Stimulated activated memory B cell treated with anti-CD40 and anti-IgM and Interleukin-4, amounts not matched to agents 10 μg/mL and 1 μg/mL and 100 μg/mL, for 72 hours (primary cell): ENCODE results near the gene BTG2.

Experiments
- ATAC-seq: fragments of 150-1000 bp; cut with Tn5 transposase; 2 replicates; pipeline ENCODE4 v1.10.0; 2021
- H3K27ac Mint-ChIP-seq: one replicate; pipeline ENCODE4 v1.8.0; 2022; ENCODE audit warnings: mild to moderate bottlenecking, mixed read lengths
- H3K27me3 Mint-ChIP-seq: one replicate; pipeline ENCODE4 v1.8.0; 2022; ENCODE audit warnings: mixed read lengths
- H3K36me3 Mint-ChIP-seq: one replicate; pipeline ENCODE4 v1.8.0; 2022; ENCODE audit warnings: mixed read lengths
- H3K4me1 Mint-ChIP-seq: one replicate; pipeline ENCODE4 v1.8.0; 2022; ENCODE audit warnings: mixed read lengths
- H3K4me3 Mint-ChIP-seq: one replicate; pipeline ENCODE4 v1.8.0; 2022; ENCODE audit warnings: mild to moderate bottlenecking, moderate library complexity, mixed read lengths
- H3K9me3 Mint-ChIP-seq: one replicate; pipeline ENCODE4 v1.8.0; 2022; ENCODE audit warnings: mixed read lengths

BTG2 gene

GRCh38 chr1:203283597-203283996 lies 21.7 kb upstream of the BTG2 start:
- Mint-ChIP-seq H3K9me3 (peaks cover 4% of the 10 kb centered on the region), H3K4me1 (peaks cover 78% of the 10 kb centered on the region), H3K27ac (peak overlapping the region; percentile 88), H3K4me3 (no peak overlapping the region), H3K27me3 (no peaks in the 10 kb centered on the region), H3K36me3 (no peaks in the 10 kb centered on the region)
- no peak for ATAC-seq

- Mint-ChIP-seq H3K4me3 (no peak overlapping the region), H3K36me3 (no peaks in the 10 kb centered on the region), H3K9me3 (peaks cover 4% of the 10 kb centered on the region), H3K4me1 (peaks cover 81% of the 10 kb centered on the region), H3K27ac (peak overlapping the region; percentile 88), H3K27me3 (no peaks in the 10 kb centered on the region)
- no peak for ATAC-seq
Measured at GRCh38 chr1:203284411-203285123, 20.8 kb upstream of the BTG2 start.

- Mint-ChIP-seq H3K36me3 (no peaks in the 10 kb centered on the region), H3K4me1 (peaks cover 88% of the 10 kb centered on the region), H3K9me3 (no peaks in the 10 kb centered on the region), H3K27me3 (no peaks in the 10 kb centered on the region), H3K27ac (peak overlapping the region; percentile 98), H3K4me3 (peak overlapping the region; percentile 70)
- no peak for ATAC-seq
Measured at GRCh38 chr1:203286161-203286984, 18.9 kb upstream of the BTG2 start.

- no peaks in the 10 kb centered on the region for H3K9me3 Mint-ChIP-seq
- H3K4me1 Mint-ChIP-seq: peaks cover 91% of the 10 kb centered on the region
- no peaks in the 10 kb centered on the region for H3K27me3 Mint-ChIP-seq
- no peaks in the 10 kb centered on the region for H3K36me3 Mint-ChIP-seq
- H3K4me3 Mint-ChIP-seq: peak overlapping the region; percentile 70
- H3K27ac Mint-ChIP-seq: peak overlapping the region; percentile 98
- peak; percentile 82 for ATAC-seq
Measured at GRCh38 chr1:203287109-203287893, 18.0 kb upstream of the BTG2 start.

- peak overlapping the region; percentile 70 for H3K4me3 Mint-ChIP-seq
- peak overlapping the region; percentile 98 for H3K27ac Mint-ChIP-seq
- no peaks in the 10 kb centered on the region for H3K27me3 Mint-ChIP-seq
- ATAC-seq: no peak
- H3K36me3 Mint-ChIP-seq: no peaks in the 10 kb centered on the region
- peaks cover 88% of the 10 kb centered on the region for H3K4me1 Mint-ChIP-seq
- no peaks in the 10 kb centered on the region for H3K9me3 Mint-ChIP-seq
Measured at GRCh38 chr1:203287898-203288297, 17.4 kb upstream of the BTG2 start.

- peaks cover 83% of the 10 kb centered on the region for H3K4me1 Mint-ChIP-seq
- H3K4me3 Mint-ChIP-seq: peak overlapping the region; percentile 70
- H3K9me3 Mint-ChIP-seq: no peaks in the 10 kb centered on the region
- no peaks in the 10 kb centered on the region for H3K27me3 Mint-ChIP-seq
- H3K36me3 Mint-ChIP-seq: no peaks in the 10 kb centered on the region
- H3K27ac Mint-ChIP-seq: peak overlapping the region; percentile 98
- ATAC-seq: no peak
Measured at GRCh38 chr1:203288400-203288799, 16.9 kb upstream of the BTG2 start.

- H3K4me1 Mint-ChIP-seq: peaks cover 74% of the 10 kb centered on the region
- peak overlapping the region; percentile 70 for H3K4me3 Mint-ChIP-seq
- no peaks in the 10 kb centered on the region for H3K36me3 Mint-ChIP-seq
- peak overlapping the region; percentile 98 for H3K27ac Mint-ChIP-seq
- H3K27me3 Mint-ChIP-seq: no peaks in the 10 kb centered on the region
- ATAC-seq: peak; percentile 83
- no peaks in the 10 kb centered on the region for H3K9me3 Mint-ChIP-seq
Measured at GRCh38 chr1:203289281-203289981, 15.9 kb upstream of the BTG2 start.

GRCh38 chr1:203289982-203290260 lies 15.4 kb upstream of the BTG2 start:
- no peaks in the 10 kb centered on the region for H3K36me3 Mint-ChIP-seq
- no peaks in the 10 kb centered on the region for H3K27me3 Mint-ChIP-seq
- no peaks in the 10 kb centered on the region for H3K9me3 Mint-ChIP-seq
- H3K27ac Mint-ChIP-seq: peak overlapping the region; percentile 98
- peak overlapping the region; percentile 70 for H3K4me3 Mint-ChIP-seq
- no peak for ATAC-seq
- H3K4me1 Mint-ChIP-seq: peaks cover 74% of the 10 kb centered on the region

- Mint-ChIP-seq H3K4me1 (peaks cover 77% of the 10 kb centered on the region), H3K4me3 (peak overlapping the region; percentile 70), H3K27me3 (no peaks in the 10 kb centered on the region), H3K27ac (peak overlapping the region; percentile 98), H3K36me3 (no peaks in the 10 kb centered on the region), H3K9me3 (no peaks in the 10 kb centered on the region)
- peak; percentile 73 for ATAC-seq
Measured at GRCh38 chr1:203290261-203291089, 14.8 kb upstream of the BTG2 start.

- Mint-ChIP-seq H3K27me3 (no peaks in the 10 kb centered on the region), H3K36me3 (no peaks in the 10 kb centered on the region), H3K4me1 (peaks cover 78% of the 10 kb centered on the region), H3K27ac (peak overlapping the region; percentile 98), H3K4me3 (peak overlapping the region; percentile 70), H3K9me3 (no peaks in the 10 kb centered on the region)
- no peak for ATAC-seq
Measured at GRCh38 chr1:203291201-203292096, 13.9 kb upstream of the BTG2 start.

- H3K4me3 Mint-ChIP-seq: peak overlapping the region; percentile 4
- H3K27me3 Mint-ChIP-seq: no peaks in the 10 kb centered on the region
- ATAC-seq: peak; percentile 54
- H3K36me3 Mint-ChIP-seq: no peaks in the 10 kb centered on the region
- peak overlapping the region; percentile 83 for H3K27ac Mint-ChIP-seq
- peaks cover 82% of the 10 kb centered on the region for H3K4me1 Mint-ChIP-seq
- no peaks in the 10 kb centered on the region for H3K9me3 Mint-ChIP-seq
Measured at GRCh38 chr1:203295796-203296195, 9.5 kb upstream of the BTG2 start.

GRCh38 chr1:203296460-203297073 lies 8.8 kb upstream of the BTG2 start:
- no peaks in the 10 kb centered on the region for H3K27me3 Mint-ChIP-seq
- no peak overlapping the region for H3K4me3 Mint-ChIP-seq
- H3K4me1 Mint-ChIP-seq: peaks cover 82% of the 10 kb centered on the region
- H3K36me3 Mint-ChIP-seq: no peaks in the 10 kb centered on the region
- H3K27ac Mint-ChIP-seq: peak overlapping the region; percentile 83
- H3K9me3 Mint-ChIP-seq: no peaks in the 10 kb centered on the region
- ATAC-seq: no peak

GRCh38 chr1:203299169-203299568 lies 6.2 kb upstream of the BTG2 start:
- Mint-ChIP-seq H3K9me3 (no peaks in the 10 kb centered on the region), H3K27me3 (no peaks in the 10 kb centered on the region), H3K36me3 (no peaks in the 10 kb centered on the region), H3K4me1 (peaks cover 91% of the 10 kb centered on the region), H3K27ac (peak overlapping the region; percentile 83), H3K4me3 (peak overlapping the region; percentile 33)
- ATAC-seq: peak; percentile 85
